HG03060 (cell line): ENCODE results near the gene CERS1.
A peak's percentile ranks its signal among the peaks of the same experiment; 100 is the strongest.
"Not testable (repeated sequence)": the region's sequence is repeated elsewhere in the genome, so short reads cannot be mapped to it uniquely, and the experiment has no call there.

Source experiments
- ATAC-seq: cut with Tn5 transposase; IDR thresholded peaks from one replicate; pipeline ENCODE4 v1.9.1; 2021; ENCODE audit warnings: low read depth, moderate number of reproducible peaks; ENCODE audit not compliant: unreplicated experiment

Gene CERS1

DNA sequence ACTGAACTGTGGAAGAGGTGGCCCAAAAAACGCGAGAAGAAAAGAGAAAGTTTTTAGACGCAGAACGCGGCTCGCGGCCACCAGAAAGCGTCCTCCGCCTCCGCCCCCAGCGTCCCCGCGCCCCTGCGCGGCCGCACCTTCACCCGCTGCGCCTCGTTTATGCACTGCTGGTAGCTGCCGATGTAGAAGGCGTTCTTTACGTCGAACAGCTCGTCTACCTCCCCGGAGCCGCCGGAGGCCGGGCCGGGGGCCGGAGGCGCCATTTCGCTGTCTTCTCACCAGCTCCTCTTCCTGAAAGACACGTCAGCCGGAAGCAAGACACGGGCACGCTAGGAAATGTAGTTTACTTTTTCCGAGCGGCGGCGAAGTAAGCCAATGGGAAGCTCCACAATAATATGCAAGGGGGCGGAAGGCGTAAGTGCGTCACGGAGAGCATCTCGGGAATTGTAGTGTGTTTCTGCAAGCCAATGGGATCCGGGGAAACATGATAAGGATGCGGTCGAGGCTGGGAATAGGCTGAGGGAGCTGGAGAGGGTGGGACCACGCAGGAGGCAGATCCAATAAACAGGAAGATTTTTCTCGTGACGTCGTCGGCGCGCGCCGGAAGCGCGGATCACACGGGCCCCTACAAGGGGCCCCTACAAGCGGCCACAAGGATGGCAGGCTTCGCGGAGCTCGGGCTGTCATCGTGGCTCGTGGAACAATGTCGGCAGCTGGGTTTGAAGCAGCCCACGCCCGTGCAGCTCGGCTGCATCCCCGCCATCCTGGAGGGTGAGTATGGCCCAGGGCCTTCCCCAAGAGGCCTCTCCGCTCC, 23.3 kb upstream of the CERS1 start, which contains the start of the genes COPE and DDX49:
COPE (minus strand) TSS at position 302 of the 814 bp plus-strand sequence; CDS start at position 263, 39 bp downstream.
DDX49 (plus strand) TSS at position 630 of the 814 bp plus-strand sequence; CDS start at position 657, 27 bp downstream.
- peak; percentile 91 for ATAC-seq

DNA sequence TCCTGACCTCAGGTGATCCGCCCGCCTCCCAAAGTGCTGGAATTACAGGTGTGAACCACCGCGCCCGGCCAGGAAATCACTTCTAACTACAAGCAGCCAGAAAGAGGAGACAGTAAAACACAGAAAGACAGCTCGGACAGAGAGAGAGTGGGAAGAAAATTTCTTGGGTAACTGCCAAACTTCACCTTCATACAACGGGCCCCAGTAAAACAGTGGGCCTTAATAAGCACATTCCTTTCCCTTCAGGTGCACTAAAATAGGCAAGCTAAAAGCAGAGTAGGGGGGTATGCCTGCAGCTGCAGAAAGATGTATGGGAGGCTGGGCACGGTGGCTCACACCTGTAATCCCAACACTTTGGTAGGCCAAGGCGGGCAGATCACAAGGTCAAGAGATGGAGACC, 21.6 kb upstream of the CERS1 start:
- ATAC-seq, result not testable (repeated sequence)

GRCh38 chr19:18915639-18916038, 19.7 kb upstream of the CERS1 start:
- ATAC-seq, result no peak

GRCh38 chr19:18913466-18913865, 17.5 kb upstream of the CERS1 start:
- ATAC-seq, result no peak

- no peak for ATAC-seq
Measured at GRCh38 chr19:18912933-18913332, 17.0 kb upstream of the CERS1 start.

DNA sequence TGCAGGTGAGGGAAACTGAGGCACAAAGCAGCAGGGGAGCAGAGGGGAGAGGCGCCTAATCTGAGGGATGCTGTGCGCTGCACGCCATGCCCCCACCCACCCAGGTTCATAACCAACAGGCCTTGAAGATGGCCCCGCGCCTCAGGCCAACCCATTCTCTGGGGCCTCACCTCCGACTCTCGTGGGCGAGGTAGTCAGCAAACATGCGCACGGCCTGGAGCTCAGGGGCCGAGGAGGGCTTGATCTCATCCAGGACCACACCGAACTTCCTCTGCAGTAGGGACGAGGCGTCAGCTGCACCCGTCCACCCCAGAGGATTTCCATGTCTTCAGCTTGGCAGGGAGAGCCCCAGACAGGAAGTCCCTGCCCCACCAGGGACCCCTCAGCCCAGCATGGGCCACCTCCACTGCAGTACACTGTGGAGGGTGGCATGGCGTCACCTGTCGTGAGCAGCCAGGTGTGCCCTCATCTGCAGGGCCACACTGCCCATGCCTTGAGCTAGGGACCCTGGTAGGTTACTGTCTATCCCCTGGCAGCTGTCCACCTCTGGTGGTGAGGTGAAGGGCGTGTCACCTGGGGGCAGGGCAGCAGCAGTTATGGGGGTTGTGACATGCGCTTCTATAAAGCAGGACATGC, 15.0 kb upstream of the CERS1 start:
- ATAC-seq, result no peak

GRCh38 chr19:18910010-18910409, 14.1 kb upstream of the CERS1 start:
- ATAC-seq, result no peak

DNA sequence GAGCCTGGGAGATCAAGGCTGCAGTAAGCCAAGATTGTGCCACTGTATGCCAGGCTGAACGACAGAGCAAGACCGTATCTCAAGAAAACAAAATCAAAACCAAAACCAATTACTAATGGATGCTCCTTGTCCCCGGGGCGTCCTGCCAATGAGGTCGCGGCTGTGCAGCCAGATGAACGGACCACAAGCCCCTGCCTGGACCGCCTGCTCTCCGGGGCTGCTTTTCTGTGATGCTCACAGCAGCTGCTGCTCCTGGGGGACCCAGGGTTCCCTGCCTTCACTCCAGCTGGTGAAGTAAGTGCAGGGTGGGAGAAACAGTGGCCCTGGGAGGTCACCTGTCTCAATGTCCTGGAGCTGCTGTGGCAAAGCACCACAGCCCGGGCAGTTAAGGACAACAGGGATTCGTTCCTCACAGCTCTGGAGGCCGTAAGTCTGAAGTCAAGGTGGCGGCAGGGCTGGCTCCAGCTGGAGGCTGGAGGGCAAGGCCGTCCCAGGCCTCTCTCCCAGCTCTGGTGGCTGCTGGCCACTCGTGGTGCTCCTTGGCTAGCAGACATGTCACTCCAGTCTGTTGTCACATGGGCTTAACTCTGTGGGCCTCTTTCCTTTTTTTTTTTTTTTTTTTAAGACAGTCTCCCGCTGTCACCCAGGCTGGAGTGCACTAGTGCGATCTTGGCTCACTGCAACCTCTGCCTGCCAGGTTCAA, 13.1 kb upstream of the CERS1 start:
- no peak for ATAC-seq

DNA sequence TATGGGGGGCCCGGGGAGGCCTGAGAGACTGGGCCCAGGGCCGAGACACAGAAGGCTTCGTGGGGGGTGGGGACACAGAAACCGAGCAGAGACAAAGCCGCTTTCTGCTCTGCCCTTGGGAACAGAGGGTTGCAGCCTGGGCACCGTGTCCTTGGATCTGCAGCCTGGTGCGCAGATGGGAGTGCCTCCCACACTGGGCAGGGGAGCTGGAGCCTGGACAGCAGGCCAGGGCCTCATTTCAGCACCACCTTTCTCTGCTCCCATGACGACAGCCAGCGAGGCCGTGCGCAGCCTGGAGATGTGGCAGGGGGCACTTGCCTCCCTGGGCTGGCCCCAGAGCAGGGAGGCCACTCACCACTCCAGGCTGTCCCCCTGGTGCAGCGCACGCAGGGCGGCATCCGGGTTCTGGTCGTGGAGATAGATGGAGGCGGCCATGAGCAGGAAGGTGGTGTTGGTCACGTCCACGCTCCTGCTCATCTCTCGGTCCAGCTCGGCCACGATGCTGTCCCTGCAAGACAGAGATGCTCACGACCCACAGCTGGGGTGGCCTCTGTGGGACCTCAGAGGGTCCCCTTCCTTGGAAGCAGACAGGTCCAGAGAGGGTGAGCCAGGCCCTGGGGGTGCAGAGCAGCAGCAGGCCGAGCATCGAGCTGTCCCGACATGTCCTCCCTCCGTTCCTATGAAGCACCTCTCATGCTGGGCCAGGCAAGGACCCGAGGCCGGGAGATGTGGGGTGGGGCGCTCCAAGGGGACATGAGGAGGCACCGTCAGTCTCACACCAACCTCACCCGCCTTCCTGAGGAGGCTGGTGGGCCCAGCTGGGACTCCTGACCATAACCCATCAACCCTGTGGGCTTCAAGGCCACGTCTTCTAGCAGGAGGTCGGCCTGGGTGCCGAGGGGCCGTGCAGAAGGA, 10.9 kb upstream of the CERS1 start:
- ATAC-seq, result no peak

DNA sequence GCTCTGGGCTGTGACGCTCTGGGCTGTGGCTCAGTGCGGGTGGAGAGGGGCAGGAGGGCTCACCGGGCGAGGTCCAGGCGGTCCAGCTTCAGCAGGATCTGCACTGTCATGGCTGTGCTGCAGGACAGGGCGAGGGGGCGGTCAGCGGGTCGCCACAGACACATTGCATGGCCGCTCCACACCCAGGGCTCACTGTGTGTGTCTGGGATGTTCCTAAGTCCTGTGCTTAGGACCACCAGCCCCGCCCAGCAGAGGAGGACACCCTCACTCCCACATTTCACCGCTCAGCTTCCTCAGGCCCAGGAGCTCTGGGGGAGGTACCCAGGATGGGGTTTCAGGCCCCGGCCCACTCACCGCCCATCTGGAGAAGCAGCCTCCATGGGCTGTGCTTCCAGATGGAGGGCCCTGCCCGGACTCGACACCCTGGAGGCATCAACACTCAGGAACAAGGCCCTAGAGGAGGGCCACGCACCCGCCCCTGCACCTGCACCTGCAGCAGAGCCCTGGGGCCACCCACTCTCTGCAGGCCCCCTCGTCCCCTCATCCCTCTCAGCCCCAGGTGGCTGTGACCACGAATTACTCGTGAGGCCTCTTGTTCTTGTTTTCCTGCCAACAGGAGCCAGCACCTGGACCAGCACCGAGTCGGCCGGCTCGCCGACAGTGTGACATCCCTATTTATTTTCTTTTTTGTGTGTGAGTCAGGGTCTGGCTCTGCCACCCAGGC, 9.7 kb upstream of the CERS1 start:
- no peak for ATAC-seq

DNA sequence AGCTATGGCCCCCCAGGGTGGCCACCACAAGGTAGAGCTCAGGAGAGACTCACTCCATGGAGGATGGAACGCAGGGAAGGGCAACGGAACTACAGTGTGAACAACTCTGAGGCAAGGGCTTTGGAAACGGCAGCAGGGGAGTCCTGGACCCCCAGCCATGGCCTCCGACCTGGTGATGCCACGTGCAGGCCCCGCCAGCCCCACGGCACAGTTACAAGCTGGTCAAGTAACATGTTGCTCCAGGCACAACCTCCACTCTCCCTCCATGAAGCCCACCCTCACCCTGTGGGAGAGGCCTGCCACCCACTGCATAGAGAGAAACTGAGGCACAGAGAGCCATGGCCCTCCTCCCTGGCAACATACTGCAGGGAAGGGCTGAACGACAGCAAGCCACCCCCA, 9.1 kb upstream of the CERS1 start:
- ATAC-seq, result no peak

DNA sequence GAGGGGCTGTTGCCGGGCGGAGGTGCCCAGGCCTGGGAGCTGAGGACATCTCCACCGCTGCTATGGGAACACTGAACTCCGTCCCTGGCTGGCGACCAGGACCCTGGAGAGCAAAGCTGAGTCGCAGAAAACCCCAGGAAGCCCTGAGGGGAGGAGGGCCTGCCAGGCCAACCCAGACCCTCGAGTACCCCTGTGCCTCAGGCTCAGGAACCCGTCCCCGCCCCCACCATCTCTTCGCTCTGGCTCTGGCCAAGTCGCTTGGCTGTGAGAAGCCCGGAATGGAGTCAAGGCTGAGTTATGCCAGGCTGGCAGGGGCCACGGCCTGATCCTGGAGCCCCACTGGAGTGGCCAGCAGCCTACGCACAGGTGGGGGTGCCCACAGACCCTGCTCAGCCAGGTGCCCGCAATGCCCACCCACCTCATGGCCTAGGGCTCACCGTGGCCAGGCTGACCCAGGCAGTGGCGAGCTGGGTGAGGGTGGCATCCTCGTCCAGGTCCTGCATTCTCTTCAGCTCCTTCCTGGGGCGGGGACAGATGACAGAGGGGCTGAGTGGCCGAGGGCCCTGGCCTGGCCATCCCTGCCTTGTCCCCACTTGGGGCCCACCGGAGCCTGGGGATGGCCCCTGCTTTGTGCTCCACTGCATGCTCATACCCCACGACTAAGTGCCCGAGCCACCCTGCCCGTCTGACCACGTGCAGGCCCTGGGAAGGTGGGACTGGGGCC, 8.5 kb upstream of the CERS1 start:
- no peak for ATAC-seq

- ATAC-seq, result no peak
Measured at GRCh38 chr19:18903156-18904037, 7.4 kb upstream of the CERS1 start.

- ATAC-seq, result not testable (repeated sequence)
Measured at GRCh38 chr19:18902519-18902918, 6.6 kb upstream of the CERS1 start.

DNA sequence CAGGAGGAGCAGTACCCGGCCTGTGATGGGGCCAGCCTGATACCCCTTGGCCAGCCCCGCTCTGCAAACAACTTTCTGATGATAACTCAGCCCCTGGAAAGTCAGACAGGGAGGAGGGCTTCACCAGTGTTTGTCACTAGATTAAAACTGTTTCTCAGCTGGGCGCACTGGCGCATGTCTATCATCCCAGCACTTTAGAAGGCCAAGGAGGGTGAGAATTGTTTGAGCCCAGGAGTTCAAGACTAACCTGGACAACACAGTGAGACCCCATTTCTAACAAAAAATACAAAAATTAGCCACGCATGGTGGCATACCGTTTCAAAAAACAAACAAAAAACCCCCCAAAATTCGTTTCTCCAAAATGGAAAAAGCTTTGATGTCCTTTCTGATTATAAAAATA, 5.5 kb upstream of the CERS1 start:
- no peak for ATAC-seq

- no peak for ATAC-seq
Measured at GRCh38 chr19:18900700-18901481, 4.9 kb upstream of the CERS1 start.
